Osteocyte (in vitro differentiated cells): ENCODE results near the gene RASGRP3. TPM values are rescaled to one million over a fixed set of nuclear protein-coding genes. Genes with fewer than 3 reads are reported as not detected.

Experiments
- DNase-seq: peaks from one replicate; pipeline ENCODE4 v3.0.0; 2021; ENCODE audit warnings: mixed read lengths; ENCODE audit not compliant: unreplicated experiment; ENCODE audit errors: extremely low spot score
- H3K27ac Mint-ChIP-seq: one replicate; pipeline ENCODE4 v1.8.0; 2021; ENCODE audit warnings: mild to moderate bottlenecking, mixed read lengths; ENCODE audit not compliant: unreplicated experiment
- H3K27me3 Mint-ChIP-seq: one replicate; pipeline ENCODE4 v1.8.0; 2021; ENCODE audit warnings: mixed read lengths; ENCODE audit not compliant: unreplicated experiment
- H3K36me3 Mint-ChIP-seq: one replicate; pipeline ENCODE4 v1.8.0; 2021; ENCODE audit warnings: mixed read lengths; ENCODE audit not compliant: unreplicated experiment
- H3K4me1 Mint-ChIP-seq: one replicate; pipeline ENCODE4 v1.8.0; 2021; ENCODE audit warnings: mixed read lengths; ENCODE audit not compliant: unreplicated experiment
- H3K4me3 Mint-ChIP-seq: one replicate; pipeline ENCODE4 v1.8.0; 2021; ENCODE audit warnings: mild to moderate bottlenecking, moderate library complexity, mixed read lengths; ENCODE audit not compliant: unreplicated experiment
- H3K9me3 Mint-ChIP-seq: one replicate; pipeline ENCODE4 v1.8.0; 2021; ENCODE audit warnings: mixed read lengths; ENCODE audit not compliant: unreplicated experiment
- total RNA-seq: library from RNA; stranded (reverse); gene quantifications from 2 replicates; pipeline ENCODE4 v1.2.1, GENCODE V29; 2021
- TF ChIP-seq, protein P1 (sequence below): fragments of 200-600 bp; sonication (generic); IDR thresholded peaks from 2 replicates; pipeline ENCODE4 v1.5.0; 2021; ENCODE audit warnings: antibody characterized with exemption, mild to moderate bottlenecking, moderate library complexity

Gene RASGRP3
- total RNA-seq, 1 donor from 2014 or later: 2.1 TPM

DNA sequence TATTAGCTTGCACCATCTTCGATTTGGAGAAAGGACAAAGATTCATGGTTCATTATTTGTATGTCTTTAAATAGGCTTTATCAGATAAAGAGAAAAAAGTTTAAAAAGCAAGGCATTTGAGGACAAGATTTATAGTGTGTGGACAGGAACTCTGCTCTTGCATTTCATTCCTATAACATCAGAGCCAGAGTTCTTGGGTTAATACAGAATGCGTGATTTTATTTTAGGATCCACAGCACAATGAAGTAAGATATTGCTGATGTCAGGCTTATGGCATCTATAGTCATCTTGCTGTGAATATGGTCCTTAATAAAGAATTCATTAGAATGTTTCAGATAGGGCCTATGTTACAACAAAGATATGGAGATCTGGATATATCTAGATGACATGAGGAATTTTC is 19.7 kb downstream of the RASGRP3 start:
- Mint-ChIP-seq H3K27ac (no peak overlapping the region), H3K27me3 (no peaks in the 10 kb centered on the region), H3K9me3 (no peaks in the 10 kb centered on the region), H3K4me3 (no peak overlapping the region), H3K4me1 (peaks cover 5% of the 10 kb centered on the region), H3K36me3 (no peaks in the 10 kb centered on the region)
- TF ChIP-seq, protein P1, sequence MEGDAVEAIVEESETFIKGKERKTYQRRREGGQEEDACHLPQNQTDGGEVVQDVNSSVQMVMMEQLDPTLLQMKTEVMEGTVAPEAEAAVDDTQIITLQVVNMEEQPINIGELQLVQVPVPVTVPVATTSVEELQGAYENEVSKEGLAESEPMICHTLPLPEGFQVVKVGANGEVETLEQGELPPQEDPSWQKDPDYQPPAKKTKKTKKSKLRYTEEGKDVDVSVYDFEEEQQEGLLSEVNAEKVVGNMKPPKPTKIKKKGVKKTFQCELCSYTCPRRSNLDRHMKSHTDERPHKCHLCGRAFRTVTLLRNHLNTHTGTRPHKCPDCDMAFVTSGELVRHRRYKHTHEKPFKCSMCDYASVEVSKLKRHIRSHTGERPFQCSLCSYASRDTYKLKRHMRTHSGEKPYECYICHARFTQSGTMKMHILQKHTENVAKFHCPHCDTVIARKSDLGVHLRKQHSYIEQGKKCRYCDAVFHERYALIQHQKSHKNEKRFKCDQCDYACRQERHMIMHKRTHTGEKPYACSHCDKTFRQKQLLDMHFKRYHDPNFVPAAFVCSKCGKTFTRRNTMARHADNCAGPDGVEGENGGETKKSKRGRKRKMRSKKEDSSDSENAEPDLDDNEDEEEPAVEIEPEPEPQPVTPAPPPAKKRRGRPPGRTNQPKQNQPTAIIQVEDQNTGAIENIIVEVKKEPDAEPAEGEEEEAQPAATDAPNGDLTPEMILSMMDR: no peak
- DNase-seq: no peak

DNA sequence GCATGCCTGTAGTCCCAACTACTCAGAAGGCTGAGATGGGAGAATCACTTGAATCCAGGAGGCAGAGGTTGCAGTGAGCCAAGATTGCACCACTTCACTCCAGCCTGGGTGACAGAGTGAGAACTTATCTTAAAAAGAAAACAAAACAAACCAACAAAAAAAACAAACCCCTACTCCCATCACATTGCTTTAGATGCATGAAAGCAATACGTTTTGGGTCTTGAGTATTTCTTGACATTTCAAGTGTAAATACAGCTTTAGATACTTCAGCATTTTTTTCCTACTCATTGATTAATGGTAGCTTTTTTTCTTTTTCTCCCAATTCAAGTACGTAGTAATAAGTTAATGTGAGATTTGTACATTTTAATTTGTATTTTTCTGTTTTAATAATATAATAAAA is 20.3 kb downstream of the RASGRP3 start:
- Mint-ChIP-seq H3K36me3 (no peaks in the 10 kb centered on the region), H3K4me1 (peaks cover 5% of the 10 kb centered on the region), H3K27ac (no peak overlapping the region), H3K27me3 (peaks cover 3% of the 10 kb centered on the region), H3K4me3 (no peak overlapping the region), H3K9me3 (peaks cover 3% of the 10 kb centered on the region)
- DNase-seq: no peak
- TF ChIP-seq, protein P1: no peak

DNA sequence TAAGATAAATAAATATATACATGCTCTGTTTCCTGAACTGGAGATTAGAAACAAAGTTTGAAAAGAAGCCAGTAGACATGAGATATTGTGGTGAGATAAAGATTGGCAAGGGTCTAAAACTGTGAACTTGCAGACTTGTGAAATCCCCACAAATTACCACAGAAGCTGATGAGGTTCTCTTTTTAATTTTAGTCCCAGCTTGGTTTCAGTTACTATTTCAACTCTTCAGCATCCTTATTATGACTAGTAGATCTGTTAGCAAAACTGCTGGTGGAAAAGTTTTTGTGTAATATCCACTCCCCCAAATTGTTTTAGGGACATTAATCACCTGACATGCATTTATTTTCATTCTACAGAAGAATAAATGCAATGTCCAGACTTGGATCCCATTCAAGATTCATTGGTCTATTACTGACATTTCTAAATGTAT is 20.8 kb downstream of the RASGRP3 start:
- peaks cover 5% of the 10 kb centered on the region for H3K9me3 Mint-ChIP-seq
- no peak overlapping the region for H3K4me3 Mint-ChIP-seq
- peaks cover 5% of the 10 kb centered on the region for H3K27me3 Mint-ChIP-seq
- H3K36me3 Mint-ChIP-seq: no peaks in the 10 kb centered on the region
- TF ChIP-seq, protein P1: no peak
- DNase-seq: no peak
- no peak overlapping the region for H3K27ac Mint-ChIP-seq
- H3K4me1 Mint-ChIP-seq: peaks cover 5% of the 10 kb centered on the region

DNA sequence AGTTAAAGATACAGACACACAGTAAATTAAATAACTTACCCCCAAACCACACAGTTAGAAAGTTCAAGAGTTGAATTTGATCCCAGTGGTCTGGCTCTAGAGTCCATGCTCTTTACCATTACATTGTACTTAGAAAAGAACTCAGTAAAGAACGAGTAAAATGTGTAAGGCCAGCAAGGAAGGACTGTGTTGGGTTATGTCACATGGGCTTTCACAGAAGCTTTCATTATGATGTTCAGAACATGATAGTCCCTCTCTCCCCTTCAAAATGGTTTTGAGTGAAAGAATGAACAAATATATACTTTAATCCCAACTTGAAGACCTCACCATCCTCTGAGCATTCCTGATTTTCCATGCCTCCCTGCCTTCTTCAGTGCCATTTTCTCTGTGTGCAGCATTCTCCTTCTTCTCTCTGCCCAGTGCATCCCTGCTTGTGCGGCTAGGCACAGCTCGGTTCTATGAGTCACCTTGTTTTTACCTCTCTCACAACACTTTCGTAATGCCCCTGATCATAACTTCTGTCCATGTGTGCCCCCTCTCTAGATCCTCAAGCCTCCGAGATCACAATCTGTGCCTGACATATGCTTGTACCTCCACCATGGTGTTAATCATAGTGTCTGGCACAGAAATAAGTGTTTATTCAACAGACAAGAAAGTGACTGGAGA is 22.0 kb downstream of the RASGRP3 start:
- Mint-ChIP-seq H3K27ac (no peak overlapping the region), H3K4me3 (no peak overlapping the region), H3K36me3 (no peaks in the 10 kb centered on the region), H3K9me3 (peaks cover 5% of the 10 kb centered on the region), H3K27me3 (peaks cover 8% of the 10 kb centered on the region), H3K4me1 (peaks cover 5% of the 10 kb centered on the region)
- TF ChIP-seq, protein P1: no peak
- DNase-seq: no peak

DNA sequence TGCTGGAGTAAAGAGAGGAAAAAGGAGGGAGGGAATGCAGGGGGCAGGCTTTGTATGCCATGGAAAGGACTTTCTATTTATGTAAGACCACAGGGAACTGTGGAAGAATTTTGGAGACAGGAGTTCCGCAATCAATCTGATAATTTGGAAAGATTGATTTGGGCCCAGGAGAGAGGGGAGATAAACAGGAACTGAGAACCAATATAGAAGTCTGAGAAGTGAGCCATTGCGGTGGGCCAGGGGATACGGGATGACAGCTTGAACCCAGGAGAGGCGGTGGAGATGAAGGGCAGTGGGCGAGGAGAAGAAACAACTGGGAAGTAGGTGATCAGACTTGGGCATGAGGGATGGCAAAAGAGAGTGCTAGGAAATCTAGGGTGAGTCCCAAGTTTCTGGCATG is 23.7 kb downstream of the RASGRP3 start:
- H3K4me3 Mint-ChIP-seq: no peak overlapping the region
- H3K4me1 Mint-ChIP-seq: peaks cover 5% of the 10 kb centered on the region
- H3K36me3 Mint-ChIP-seq: no peaks in the 10 kb centered on the region
- DNase-seq: no peak
- TF ChIP-seq, protein P1: no peak
- H3K27me3 Mint-ChIP-seq: peaks cover 8% of the 10 kb centered on the region
- no peak overlapping the region for H3K27ac Mint-ChIP-seq
- H3K9me3 Mint-ChIP-seq: peaks cover 5% of the 10 kb centered on the region
